SK-N-SH (cell line): ENCODE results near the gene SLC2A8. TPM values are rescaled to one million over a fixed set of nuclear protein-coding genes. Genes with fewer than 3 reads are reported as not detected.

Experiments used
- CTCF ChIA-PET: fragments of 300-600, 350-600 bp; formaldehyde crosslinking; extraction: SDS; loops from one replicate; lab custom pipeline; 2021; lab: Yijun Ruan, JAX
- POLR2A ChIA-PET: fragments of 350-600 bp; sonication (Branson Sonifier 250); formaldehyde crosslinking; extraction: SDS; loops from one replicate; lab custom pipeline; 2020; ENCODE audit warnings: antibody characterized with exemption, inconsistent platforms; lab: Yijun Ruan, JAX
- DNase-seq: peaks from one replicate; pipeline ENCODE4 v3.0.0; 2012
- H2AFZ ChIP-seq: fragments of 200-600 bp; sonication (generic); 2 replicates; pipeline ENCODE4 v1.8.1; 2016; ENCODE audit warnings: antibody characterized with exemption, mild to moderate bottlenecking, low read depth
- H3F3A ChIP-seq: fragments of 200-600 bp; sonication (generic); replicated peaks from 2 replicates; pipeline ENCODE3; 2016; ENCODE audit warnings: antibody characterized with exemption, mild to moderate bottlenecking; ENCODE audit not compliant: insufficient read depth
- H3K27ac ChIP-seq, 2 experiments: fragments of 200-500 bp in 1 of 2; fragments of 200-600 bp in 1 of 2; sonication (Bioruptor generic) in 1 of 2; sonication (generic), shearing (Covaris generic) in 1 of 2; 2 replicates each; pipeline versions ENCODE4 v1.5.1 to v1.6.1; 2014 to 2016; ENCODE audit warnings: low read depth in 2 of 2, inconsistent platforms in 1 of 2, low read length in 1 of 2, mild to moderate bottlenecking in 1 of 2, mixed read lengths in 1 of 2
- H3K27me3 ChIP-seq: fragments of 200-600 bp; sonication (generic), shearing (Covaris generic); 2 replicates; pipeline ENCODE4 v1.6.1; 2016; ENCODE audit warnings: mixed run types; ENCODE audit not compliant: insufficient read depth
- H3K36me3 ChIP-seq, 2 experiments: fragments of 200-500 bp in 1 of 2; fragments of 200-600 bp in 1 of 2; sonication (Bioruptor generic) in 1 of 2; sonication (generic) in 1 of 2; replicated peaks in 1 of 2; 2 replicates each; pipeline versions ENCODE3 to v1.5.1; 2014 to 2016; ENCODE audit warnings: low read length in 1 of 2, mild to moderate bottlenecking in 1 of 2; ENCODE audit not compliant: insufficient read depth in 2 of 2, control insufficient read depth in 1 of 2
- H3K4me1 ChIP-seq, 2 experiments: fragments of 200-500 bp in 1 of 2; fragments of 200-600 bp in 1 of 2; sonication (Bioruptor generic) in 1 of 2; sonication (generic), shearing (Covaris generic) in 1 of 2; 2 replicates each; pipeline versions ENCODE4 v1.5.1 to v1.6.1; 2014 to 2016; ENCODE audit warnings: low read depth in 1 of 2, low read length in 1 of 2, mixed run types in 1 of 2; ENCODE audit not compliant: insufficient read depth in 2 of 2, control insufficient read depth in 1 of 2
- H3K4me2 ChIP-seq: fragments of 200-600 bp; sonication (generic), shearing (Covaris generic); 2 replicates; pipeline ENCODE4 v1.6.1; 2017; ENCODE audit warnings: mixed run types
- H3K4me3 ChIP-seq, 2 experiments: fragments of 200-500 bp in 1 of 2; fragments of 200-600 bp in 1 of 2; sonication (Bioruptor generic) in 1 of 2; sonication (generic), shearing (Covaris generic) in 1 of 2; 2 replicates each; pipeline versions ENCODE4 v1.5.1 to v1.8.1; 2014 to 2016; ENCODE audit warnings: low read depth in 2 of 2, inconsistent platforms in 1 of 2, low read length in 1 of 2, mild to moderate bottlenecking in 1 of 2, mixed read lengths in 1 of 2, moderate library complexity in 1 of 2
- H3K79me2 ChIP-seq: fragments of 200-600 bp; sonication (generic); 2 replicates; pipeline ENCODE4 v1.8.1; 2017; ENCODE audit warnings: mild to moderate bottlenecking; ENCODE audit not compliant: insufficient read depth
- H3K9ac ChIP-seq: fragments of 200-600 bp; sonication (generic); 2 replicates; pipeline ENCODE4 v1.6.1; 2017; ENCODE audit warnings: mixed run types
- H3K9me2 ChIP-seq: fragments of 200-600 bp; sonication (generic); 2 replicates; pipeline ENCODE4 v1.6.1; 2017; ENCODE audit warnings: mixed run types
- H3K9me3 ChIP-seq: fragments of 200-600 bp; sonication (generic); 2 replicates; pipeline ENCODE4 v1.6.1; 2017; ENCODE audit warnings: mixed run types, mild to moderate bottlenecking, moderate library complexity
- H4K20me1 ChIP-seq: fragments of 200-600 bp; sonication (generic); 2 replicates; pipeline ENCODE4 v1.6.1; 2017; ENCODE audit warnings: mild to moderate bottlenecking, mixed run types; ENCODE audit not compliant: insufficient read depth
- CTCF ChIP-seq: fragments of 200-600 bp; sonication (generic); IDR thresholded peaks from 2 replicates; pipeline ENCODE4 v1.6.1; 2017; ENCODE audit warnings: antibody characterized with exemption, mild to moderate bottlenecking, moderate library complexity
- EP300 ChIP-seq, 2 experiments: IDR thresholded peaks; 2 replicates each; pipeline versions ENCODE4 v1.4.0 to v1.6.1; 2012; ENCODE audit warnings: borderline replicate concordance in 1 of 2, low read depth in 1 of 2, low read length in 1 of 2
- EZH2phosphoT487 ChIP-seq: fragments of 200-600 bp; sonication (generic); IDR thresholded peaks from 2 replicates; pipeline ENCODE4 v1.6.1; 2017; ENCODE audit warnings: low read depth, mixed run types, mild to moderate bottlenecking, antibody characterized with exemption, moderate library complexity, borderline replicate concordance
- FOSL2 ChIP-seq: IDR thresholded peaks from 2 replicates; pipeline ENCODE4 v1.4.0; 2012; ENCODE audit warnings: low read depth, mild to moderate bottlenecking, moderate library complexity, borderline replicate concordance
- FOXJ3 ChIP-seq: sonication (generic); formaldehyde crosslinking; IDR thresholded peaks from 2 replicates; pipeline ENCODE4 v1.5.1; 2020; ENCODE audit warnings: mild to moderate bottlenecking, missing genetic modification reagents
- GABPA ChIP-seq: IDR thresholded peaks from 2 replicates; pipeline ENCODE4 v1.4.0; 2012; ENCODE audit warnings: low read depth, mild to moderate bottlenecking
- GATA2 ChIP-seq: sonication (generic); formaldehyde crosslinking; IDR thresholded peaks from 2 replicates; pipeline ENCODE4 v1.5.0; 2020; ENCODE audit warnings: mild to moderate bottlenecking, missing genetic modification reagents
- MEF2A ChIP-seq: IDR thresholded peaks from 2 replicates; pipeline ENCODE4 v1.4.0; 2012; ENCODE audit warnings: low read depth, borderline replicate concordance
- MXI1 ChIP-seq: IDR thresholded peaks from 2 replicates; pipeline ENCODE4 v1.6.1; 2012; ENCODE audit warnings: mild to moderate bottlenecking, low read depth, low read length, improper control_type of control experiment
- NFIC ChIP-seq: IDR thresholded peaks from 2 replicates; pipeline ENCODE4 v1.4.0; 2012; ENCODE audit warnings: borderline replicate concordance
- POLR2AphosphoS5 ChIP-seq: IDR thresholded peaks from 2 replicates; pipeline ENCODE4 v1.6.1; 2012; ENCODE audit warnings: low read depth, low read length
- RFX5 ChIP-seq: IDR thresholded peaks from 2 replicates; pipeline ENCODE4 v1.6.1; 2012; ENCODE audit warnings: mild to moderate bottlenecking, improper control_type of control experiment, low read length
- RXRA ChIP-seq: IDR thresholded peaks from 2 replicates; pipeline ENCODE4 v1.4.0; 2012; ENCODE audit warnings: low read depth, mild to moderate bottlenecking, borderline replicate concordance
- SMC3 ChIP-seq: IDR thresholded peaks from 2 replicates; pipeline ENCODE4 v1.6.1; 2012; ENCODE audit warnings: low read depth, low read length, improper control_type of control experiment
- TCF12 ChIP-seq: IDR thresholded peaks from 2 replicates; pipeline ENCODE4 v1.4.0; 2012
- USF1 ChIP-seq: IDR thresholded peaks from 2 replicates; pipeline ENCODE4 v1.4.0; 2012; ENCODE audit warnings: low read depth, borderline replicate concordance
- ZBTB33 ChIP-seq: IDR thresholded peaks from 2 replicates; pipeline ENCODE4 v1.4.0; 2012; ENCODE audit warnings: low read depth, borderline replicate concordance
- WGBS: methylation state at CpG from one replicate; pipeline ENCODE4 v1.1.6; 2017; ENCODE audit warnings: low lambda C conversion rate; 5-methylcytosine and 5-hydroxymethylcytosine counted together
- polyA plus RNA-seq, 3 experiments: library from polyadenylated mRNA; depleted of rRNA; stranded (reverse); fragments of >200 nt; gene quantifications; 2 replicates each; pipeline ENCODE4 v1.2.3, GENCODE V29; 2012

Gene SLC2A8
- polyA plus RNA-seq, 1 of the 3 experiments (the other 2 are of a cell fraction), result 15.1 TPM

GRCh38 chr9:127356906-127357305 lies 40.1 kb upstream of the SLC2A8 start:
- Histone ChIP-seq H4K20me1 (no peaks in the 10 kb centered on the region), H3K9me3 (no peaks in the 10 kb centered on the region), H2AFZ (no peak overlapping the region), H3K79me2 (no peaks in the 10 kb centered on the region), H3K4me3 (no peak overlapping the region), H3K9me2 (no peaks in the 10 kb centered on the region), H3K27me3 (no peaks in the 10 kb centered on the region), H3K27ac (no peak overlapping the region), H3K9ac (no peak overlapping the region), H3F3A (no peaks in the 10 kb centered on the region), H3K4me1 (peaks cover 0 to 13% of the 10 kb centered on the region in 2 experiments; a peak in 1 of 4 replicates), H3K4me2 (no peak overlapping the region), H3K36me3 (peaks cover 0 to 11% of the 10 kb centered on the region in 2 experiments)
- ChIA-PET POLR2A (no interaction called here), CTCF (interaction anchor here (0.6 to 1.1 kb wide), 3 partner anchors 9 to 142 kb away, joined by 3 to 4 read pairs (median 4); no protein-coding TSS in a partner anchor)
- TF ChIP-seq CTCF (no peak), GABPA (no peak), EZH2phosphoT487 (no peak), MEF2A (no peak), EP300 (IDR thresholded peaks at IDR 0.05; ENCODE audit: borderline replicate concordance in 1 of 2, low read depth in 1 of 2, low read length in 1 of 2) (no peak), POLR2AphosphoS5 (no peak), ZBTB33 (no peak), RXRA (no peak), FOSL2 (no peak), USF1 (no peak), RFX5 (no peak), FOXJ3 (CRISPR knock-in tag) (no peak), NFIC (no peak), MXI1 (no peak), TCF12 (no peak), SMC3 (no peak), GATA2 (CRISPR knock-in tag) (no peak)
- 73% methylated on average over 4 of the region's 4 CpGs for WGBS
- no peak for DNase-seq
